SK-N-MC (cell line): Measurements from ENCODE around the gene DET1.

Experiments used
- DNase-seq: peaks from one replicate; pipeline ENCODE4 v3.0.0-alpha.2; 2011; ENCODE audit warnings: low read depth, low spot score
- H3K27ac ChIP-seq: fragments of 200-600 bp; sonication (generic); 2 replicates; pipeline ENCODE4 v1.5.1; 2016; ENCODE audit warnings: mixed run types
- H3K36me3 ChIP-seq: fragments of 200-600 bp; sonication (generic); 2 replicates; pipeline ENCODE4 v1.6.1; 2017; ENCODE audit warnings: antibody characterized with exemption, low read length, mixed read lengths; ENCODE audit not compliant: insufficient read depth
- H3K4me3 ChIP-seq: fragments of 200-600 bp; sonication (generic); 2 replicates; pipeline ENCODE4 v1.5.1; 2016
- H3K9ac ChIP-seq: fragments of 200-600 bp; sonication (generic); 2 replicates; pipeline ENCODE4 v1.8.0; 2017; ENCODE audit warnings: mixed run types, mixed read lengths; ENCODE audit not compliant: insufficient read length
- H3K9me3 ChIP-seq: fragments of 200-600 bp; sonication (generic); 2 replicates; pipeline ENCODE4 v1.6.1; 2017; ENCODE audit warnings: low read depth, mild to moderate bottlenecking, antibody characterized with exemption, low read length, moderate library complexity, mixed read lengths
- EZH2 ChIP-seq: fragments of 200-600 bp; sonication (generic); IDR thresholded peaks from one replicate; pipeline ENCODE4 v1.6.1; 2017; ENCODE audit warnings: antibody characterized with exemption
- FOXP2 ChIP-seq: optimal IDR thresholded peaks from 2 replicates; pipeline ENCODE3; 2011; ENCODE audit warnings: mild to moderate bottlenecking, moderate library complexity; ENCODE audit not compliant: insufficient read depth; ENCODE audit errors: extremely low read length, control extremely low read depth
- POLR2AphosphoS5 ChIP-seq: IDR thresholded peaks from 2 replicates; pipeline ENCODE4 v1.6.1; 2012; ENCODE audit warnings: mild to moderate bottlenecking, low read depth, low read length, borderline replicate concordance

Gene DET1

GRCh38 chr15:88512078-88512477 is 34.4 kb downstream of the DET1 start:
- TF ChIP-seq FOXP2: no peak
- no peak for TF ChIP-seq EZH2
- no peak for TF ChIP-seq POLR2AphosphoS5
- DNase-seq: no peak
- Histone ChIP-seq H3K9me3 (no peaks in the 10 kb centered on the region), H3K27ac (no peak overlapping the region), H3K9ac (no peak overlapping the region), H3K36me3 (peaks cover 7% of the 10 kb centered on the region; the same call in 1 of the 2 replicates), H3K4me3 (no peak overlapping the region)

DNA sequence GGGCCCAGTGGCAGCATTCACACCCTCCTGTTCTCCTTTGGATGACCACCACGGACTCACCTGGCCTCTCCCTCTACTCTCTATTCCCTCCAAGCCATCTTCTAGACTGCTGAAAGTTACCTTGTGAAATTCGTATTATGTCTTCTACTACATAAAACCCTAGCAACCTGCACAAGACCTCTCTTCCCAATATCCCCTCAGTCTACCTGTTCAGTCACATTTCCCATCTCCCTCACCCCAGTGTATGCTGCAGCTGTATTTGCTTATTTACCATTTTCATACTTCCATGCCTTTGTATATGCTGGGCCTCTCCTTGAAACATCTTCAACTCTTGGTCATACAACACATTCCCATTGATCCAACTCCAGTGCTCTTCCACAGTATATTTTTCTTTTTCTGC is 35.3 kb downstream of the DET1 start:
- DNase-seq: no peak
- H3K4me3 ChIP-seq: no peak overlapping the region
- H3K9ac ChIP-seq: no peak overlapping the region
- H3K27ac ChIP-seq: no peak overlapping the region
- no peak for TF ChIP-seq POLR2AphosphoS5
- no peak for TF ChIP-seq FOXP2
- no peak for TF ChIP-seq EZH2
- peaks cover 7% of the 10 kb centered on the region; the same call in 1 of the 2 replicates for H3K36me3 ChIP-seq
- no peaks in the 10 kb centered on the region for H3K9me3 ChIP-seq

DNA sequence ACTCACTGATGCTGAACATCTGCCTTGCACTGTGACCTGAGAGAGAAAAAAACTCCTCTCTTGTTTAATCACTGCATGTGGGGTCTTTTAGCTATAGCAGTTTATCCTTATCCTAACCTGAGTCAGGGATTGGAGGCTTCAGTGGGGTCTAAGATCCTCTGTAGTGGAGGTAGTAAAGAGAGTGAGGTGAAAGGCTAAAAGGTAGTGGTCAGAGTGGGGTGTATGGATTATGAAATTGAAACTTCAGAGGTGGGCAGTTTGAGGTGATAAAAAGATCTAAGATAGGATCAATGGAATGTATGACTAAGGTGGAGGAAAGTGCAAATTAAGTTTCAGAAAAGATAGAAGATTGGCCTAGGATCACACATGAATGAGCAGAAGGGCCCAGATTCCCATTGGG is 36.5 kb downstream of the DET1 start:
- Histone ChIP-seq H3K27ac (no peak overlapping the region), H3K4me3 (no peak overlapping the region), H3K36me3 (peaks cover 7% of the 10 kb centered on the region; the same call in 1 of the 2 replicates), H3K9ac (no peak overlapping the region), H3K9me3 (no peaks in the 10 kb centered on the region)
- no peak for TF ChIP-seq FOXP2
- TF ChIP-seq EZH2: no peak
- TF ChIP-seq POLR2AphosphoS5: no peak
- no peak for DNase-seq

- no peak for DNase-seq
- Histone ChIP-seq H3K9ac (no peak overlapping the region), H3K9me3 (no peaks in the 10 kb centered on the region), H3K27ac (no peak overlapping the region), H3K36me3 (peaks cover 7% of the 10 kb centered on the region; the same call in 1 of the 2 replicates), H3K4me3 (no peak overlapping the region)
- TF ChIP-seq FOXP2 (no peak), EZH2 (no peak), POLR2AphosphoS5 (no peak)
These were observed 37.2 kb downstream of the DET1 start for GRCh38 chr15:88509321-88509720.

- Histone ChIP-seq H3K27ac (no peak overlapping the region), H3K36me3 (peaks cover 7% of the 10 kb centered on the region; the same call in 1 of the 2 replicates), H3K4me3 (no peak overlapping the region), H3K9ac (no peak overlapping the region), H3K9me3 (no peaks in the 10 kb centered on the region)
- DNase-seq: no peak
- TF ChIP-seq EZH2: no peak
- TF ChIP-seq FOXP2: no peak
- no peak for TF ChIP-seq POLR2AphosphoS5
These were observed 39.9 kb downstream of the DET1 start for GRCh38 chr15:88506628-88507027.

DNA sequence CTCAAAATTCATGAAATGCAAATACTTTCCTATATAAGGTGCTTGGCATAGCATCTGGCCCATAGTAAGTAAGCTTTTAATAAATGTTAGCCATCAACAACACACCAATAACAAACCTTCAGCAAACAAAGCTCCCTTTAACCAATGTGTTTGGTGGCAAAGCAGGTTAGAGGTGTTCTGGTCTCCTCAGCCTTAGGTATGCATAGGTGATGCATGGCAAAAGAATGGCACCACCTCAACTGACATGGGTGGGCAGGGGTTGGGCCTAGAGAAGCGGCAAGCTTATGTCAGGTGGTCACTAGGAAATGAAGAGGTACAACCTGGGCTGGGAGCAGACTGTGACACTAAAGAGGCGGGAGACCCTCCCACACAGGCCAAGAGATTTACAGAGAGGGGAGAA is 40.8 kb downstream of the DET1 start:
- Histone ChIP-seq H3K36me3 (peaks cover 7% of the 10 kb centered on the region; the same call in 1 of the 2 replicates), H3K9ac (no peak overlapping the region), H3K4me3 (no peak overlapping the region), H3K9me3 (no peaks in the 10 kb centered on the region), H3K27ac (no peak overlapping the region)
- no peak for TF ChIP-seq EZH2
- no peak for TF ChIP-seq POLR2AphosphoS5
- no peak for TF ChIP-seq FOXP2
- DNase-seq: no peak

- no peaks in the 10 kb centered on the region for H3K36me3 ChIP-seq
- no peaks in the 10 kb centered on the region for H3K9me3 ChIP-seq
- no peak overlapping the region for H3K4me3 ChIP-seq
- H3K27ac ChIP-seq: no peak overlapping the region
- no peak for TF ChIP-seq EZH2
- no peak for TF ChIP-seq FOXP2
- TF ChIP-seq POLR2AphosphoS5: no peak
- H3K9ac ChIP-seq: no peak overlapping the region
- no peak for DNase-seq
These were observed 42.0 kb downstream of the DET1 start for GRCh38 chr15:88504445-88504844.

GRCh38 chr15:88498996-88499395 is 47.5 kb downstream of the DET1 start:
- Histone ChIP-seq H3K9me3 (no peaks in the 10 kb centered on the region), H3K27ac (no peak overlapping the region), H3K36me3 (no peaks in the 10 kb centered on the region), H3K4me3 (no peak overlapping the region), H3K9ac (no peak overlapping the region)
- no peak for TF ChIP-seq POLR2AphosphoS5
- DNase-seq: no peak

- TF ChIP-seq POLR2AphosphoS5 (no peak), EZH2 (no peak), FOXP2 (no peak)
- no peaks in the 10 kb centered on the region for H3K36me3 ChIP-seq
- no peak overlapping the region for H3K27ac ChIP-seq
- no peak for DNase-seq
- H3K9ac ChIP-seq: no peak overlapping the region
- no peak overlapping the region for H3K4me3 ChIP-seq
- no peaks in the 10 kb centered on the region for H3K9me3 ChIP-seq
These were observed 49.2 kb downstream of the DET1 start for GRCh38 chr15:88497109-88497765.
